GM12878 (cell line): ENCODE measurements around the gene PPID.

Experiments used
- JUND ChIP-seq: IDR thresholded peaks from 2 replicates; pipeline ENCODE4 v1.6.1; 2012; ENCODE audit warnings: low read depth, mild to moderate bottlenecking, low read length, improper control_type of control experiment, moderate library complexity
- MTA2 ChIP-seq: fragments of 450-650 bp; IDR thresholded peaks from 2 replicates; pipeline ENCODE4 v1.6.1; 2016; ENCODE audit warnings: low read depth, mild to moderate bottlenecking, moderate library complexity
- MXI1 ChIP-seq: fragments of 150-350 bp; IDR thresholded peaks from 2 replicates; pipeline ENCODE4 v1.6.1; 2011; ENCODE audit warnings: low read depth, mild to moderate bottlenecking, inconsistent platforms, low read length, improper control_type of control experiment
- TF ChIP-seq, protein P1 (sequence below): IDR thresholded peaks from 2 replicates; pipeline ENCODE4 v1.6.1; 2011; ENCODE audit warnings: mild to moderate bottlenecking, low read depth, low read length, moderate library complexity; ENCODE audit not compliant: insufficient replicate concordance
- TF ChIP-seq, protein P2 (sequence below): fragments of 450-650 bp; IDR thresholded peaks from 2 replicates; pipeline ENCODE4 v1.6.1; 2017; ENCODE audit warnings: mild to moderate bottlenecking, low read depth, inconsistent platforms; ENCODE audit not compliant: poor library complexity, severe bottlenecking

DNA sequence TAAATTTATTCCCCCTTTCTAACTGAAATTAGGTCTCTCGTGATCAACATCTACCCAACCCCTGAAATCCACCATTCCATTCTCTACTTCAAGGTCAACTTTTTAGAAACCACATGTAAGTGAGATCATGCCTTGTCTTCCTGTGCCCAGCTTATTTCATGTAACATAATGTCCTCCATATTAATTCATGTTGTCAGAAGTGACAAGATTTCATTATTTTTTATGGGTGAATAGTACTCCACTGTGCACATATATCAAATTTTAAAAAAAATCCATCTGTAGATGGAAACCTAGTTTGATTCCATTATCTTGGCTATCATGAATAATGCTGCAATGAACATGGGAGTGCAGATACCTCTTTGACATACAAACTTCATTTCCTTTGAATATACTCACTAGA, 1.5 kb downstream of the PPID start:
- TF ChIP-seq JUND (no peak), MXI1 (no peak), MTA2 (no peak)
- TF ChIP-seq, protein P1, sequence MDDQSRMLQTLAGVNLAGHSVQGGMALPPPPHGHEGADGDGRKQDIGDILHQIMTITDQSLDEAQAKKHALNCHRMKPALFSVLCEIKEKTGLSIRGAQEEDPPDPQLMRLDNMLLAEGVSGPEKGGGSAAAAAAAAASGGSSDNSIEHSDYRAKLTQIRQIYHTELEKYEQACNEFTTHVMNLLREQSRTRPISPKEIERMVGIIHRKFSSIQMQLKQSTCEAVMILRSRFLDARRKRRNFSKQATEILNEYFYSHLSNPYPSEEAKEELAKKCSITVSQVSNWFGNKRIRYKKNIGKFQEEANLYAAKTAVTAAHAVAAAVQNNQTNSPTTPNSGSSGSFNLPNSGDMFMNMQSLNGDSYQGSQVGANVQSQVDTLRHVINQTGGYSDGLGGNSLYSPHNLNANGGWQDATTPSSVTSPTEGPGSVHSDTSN, result no peak
- TF ChIP-seq, protein P2, sequence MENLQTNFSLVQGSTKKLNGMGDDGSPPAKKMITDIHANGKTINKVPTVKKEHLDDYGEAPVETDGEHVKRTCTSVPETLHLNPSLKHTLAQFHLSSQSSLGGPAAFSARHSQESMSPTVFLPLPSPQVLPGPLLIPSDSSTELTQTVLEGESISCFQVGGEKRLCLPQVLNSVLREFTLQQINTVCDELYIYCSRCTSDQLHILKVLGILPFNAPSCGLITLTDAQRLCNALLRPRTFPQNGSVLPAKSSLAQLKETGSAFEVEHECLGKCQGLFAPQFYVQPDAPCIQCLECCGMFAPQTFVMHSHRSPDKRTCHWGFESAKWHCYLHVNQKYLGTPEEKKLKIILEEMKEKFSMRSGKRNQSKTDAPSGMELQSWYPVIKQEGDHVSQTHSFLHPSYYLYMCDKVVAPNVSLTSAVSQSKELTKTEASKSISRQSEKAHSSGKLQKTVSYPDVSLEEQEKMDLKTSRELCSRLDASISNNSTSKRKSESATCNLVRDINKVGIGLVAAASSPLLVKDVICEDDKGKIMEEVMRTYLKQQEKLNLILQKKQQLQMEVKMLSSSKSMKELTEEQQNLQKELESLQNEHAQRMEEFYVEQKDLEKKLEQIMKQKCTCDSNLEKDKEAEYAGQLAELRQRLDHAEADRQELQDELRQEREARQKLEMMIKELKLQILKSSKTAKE, result no peak
